Activated CD8-positive, alpha-beta memory T cell treated with anti-CD3 and anti-CD28 coated beads, Interleukin-2, amount 50 U/mL, for 1 hour (primary cell): ENCODE measurements around the gene BIRC2.

ENCODE experiments used
- DNase-seq: peaks from one replicate; pipeline ENCODE4 v3.0.0-alpha.2; 2020; ENCODE audit errors: extremely low read depth

Gene BIRC2

DNA sequence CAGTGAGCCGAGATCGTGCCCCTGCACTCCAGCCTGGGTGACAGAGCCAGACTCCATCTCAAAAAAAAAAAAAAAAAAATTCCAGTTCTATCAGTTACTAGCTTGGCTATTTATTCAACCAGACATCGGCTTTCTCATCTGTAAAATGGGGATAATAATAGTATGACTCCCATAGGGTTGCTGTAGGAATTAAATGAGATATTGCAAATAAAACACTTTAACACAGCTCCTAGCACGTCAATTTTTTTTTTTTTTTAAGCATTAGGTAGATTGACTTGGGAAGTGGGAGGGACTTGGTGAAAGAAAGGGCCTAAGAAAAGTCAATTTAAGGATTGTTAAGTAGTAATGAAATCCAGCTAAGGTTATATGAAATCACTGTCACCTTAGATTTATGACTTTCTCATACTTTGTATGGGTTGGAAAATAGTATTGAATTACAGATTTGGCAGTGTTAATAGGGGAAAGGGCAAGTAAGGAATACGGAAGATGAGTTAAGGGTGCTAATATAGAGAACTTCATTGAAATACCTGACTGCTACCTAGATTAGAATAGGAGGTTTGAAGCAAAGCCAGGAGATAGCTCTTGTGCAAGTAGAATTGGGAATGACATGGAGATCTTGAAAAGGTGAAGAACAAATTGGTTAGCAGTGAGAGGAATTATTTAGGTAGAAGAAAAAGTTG, 28.8 kb downstream of the BIRC2 start:
- DNase-seq = no peak

GRCh38 chr11:102377891-102378290, 30.9 kb downstream of the BIRC2 start:
- DNase-seq = no peak

DNA sequence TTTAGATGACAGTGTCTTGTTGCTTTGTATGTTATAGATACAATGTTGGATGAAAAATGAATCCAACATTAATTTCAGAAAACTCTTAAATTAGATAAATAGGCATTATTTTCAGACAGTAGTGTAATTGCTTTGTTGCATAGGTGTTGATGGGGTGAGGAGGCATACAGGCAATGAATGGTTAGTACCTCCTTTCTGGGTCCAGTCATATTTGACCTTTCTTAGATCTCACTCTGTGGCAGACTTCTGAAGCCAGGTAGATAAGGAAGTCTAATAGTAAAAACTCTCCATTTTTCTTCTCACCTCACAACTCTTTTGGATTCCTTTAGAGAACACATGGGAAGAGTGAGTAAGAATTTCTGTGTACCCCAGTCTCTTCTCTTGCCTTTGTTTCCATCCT, 31.8 kb downstream of the BIRC2 start:
- DNase-seq = no peak

DNA sequence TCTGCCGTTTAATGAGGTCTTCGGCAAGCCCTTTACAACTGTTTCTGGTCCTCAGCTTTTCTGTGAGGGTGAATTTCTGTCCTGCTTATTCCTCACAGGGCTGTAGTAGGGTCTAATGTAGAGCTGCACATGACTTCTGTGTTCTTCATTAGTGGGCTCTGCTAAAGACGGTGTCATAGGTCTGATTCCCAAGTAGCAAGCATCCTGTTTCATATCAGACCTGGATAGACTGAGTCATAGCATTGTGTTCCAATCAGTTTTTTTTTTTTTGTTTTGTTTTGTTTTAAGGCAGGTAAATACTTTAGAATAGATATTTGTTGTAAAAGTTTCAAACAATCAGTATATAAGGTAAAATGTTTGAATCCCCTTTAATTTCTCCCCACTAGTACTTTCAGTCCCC, 35.4 kb downstream of the BIRC2 start:
- DNase-seq = no peak

GRCh38 chr11:102383839-102384238, 36.8 kb downstream of the BIRC2 start:
- no peak for DNase-seq

GRCh38 chr11:102384419-102385079, 37.5 kb downstream of the BIRC2 start:
- no peak for DNase-seq

DNA sequence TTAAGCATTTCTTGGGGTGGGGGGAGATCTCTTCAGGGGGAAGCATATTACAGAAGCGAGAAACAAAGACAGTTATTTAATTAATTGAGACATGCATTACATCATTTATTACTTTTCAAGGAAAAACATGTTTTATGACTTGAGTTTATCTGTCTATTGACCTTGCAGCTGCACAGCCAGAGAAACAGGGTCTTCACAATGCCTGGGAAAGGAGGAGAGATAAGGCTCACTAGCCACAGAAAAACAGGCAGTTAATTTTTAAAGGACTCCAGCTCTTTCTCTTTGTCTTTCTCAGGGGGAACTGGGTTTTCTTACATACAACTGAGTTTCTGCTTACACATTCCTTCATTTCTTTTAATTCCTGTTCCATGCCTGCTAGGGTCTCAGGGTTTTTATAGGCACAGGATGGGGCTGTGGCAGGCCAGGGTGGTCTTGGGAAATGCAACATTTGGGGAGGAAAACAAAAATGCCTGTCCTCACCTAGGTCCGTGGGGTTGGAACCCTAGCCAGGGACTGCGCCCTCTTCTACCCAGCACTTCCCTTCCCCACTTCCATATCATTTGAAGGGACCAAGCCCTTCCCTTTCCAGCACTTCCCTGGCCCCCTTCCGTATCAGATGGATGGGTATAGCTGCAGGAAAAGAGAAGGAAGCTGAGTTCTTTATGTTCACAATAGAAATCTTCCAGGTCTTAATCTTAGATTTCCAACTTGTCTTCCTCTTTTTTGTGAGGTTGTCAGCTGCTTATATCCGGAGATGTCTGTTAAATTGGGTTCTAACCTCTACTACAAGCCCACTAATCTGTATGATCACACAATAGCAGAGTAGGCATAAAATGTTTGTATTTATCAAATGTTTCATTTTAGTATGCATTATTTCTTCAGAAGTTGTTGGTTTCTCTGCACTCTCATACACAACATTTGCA, 38.3 kb downstream of the BIRC2 start:
- DNase-seq = no peak

GRCh38 chr11:102386136-102386734, 39.2 kb downstream of the BIRC2 start:
- DNase-seq = no peak

DNA sequence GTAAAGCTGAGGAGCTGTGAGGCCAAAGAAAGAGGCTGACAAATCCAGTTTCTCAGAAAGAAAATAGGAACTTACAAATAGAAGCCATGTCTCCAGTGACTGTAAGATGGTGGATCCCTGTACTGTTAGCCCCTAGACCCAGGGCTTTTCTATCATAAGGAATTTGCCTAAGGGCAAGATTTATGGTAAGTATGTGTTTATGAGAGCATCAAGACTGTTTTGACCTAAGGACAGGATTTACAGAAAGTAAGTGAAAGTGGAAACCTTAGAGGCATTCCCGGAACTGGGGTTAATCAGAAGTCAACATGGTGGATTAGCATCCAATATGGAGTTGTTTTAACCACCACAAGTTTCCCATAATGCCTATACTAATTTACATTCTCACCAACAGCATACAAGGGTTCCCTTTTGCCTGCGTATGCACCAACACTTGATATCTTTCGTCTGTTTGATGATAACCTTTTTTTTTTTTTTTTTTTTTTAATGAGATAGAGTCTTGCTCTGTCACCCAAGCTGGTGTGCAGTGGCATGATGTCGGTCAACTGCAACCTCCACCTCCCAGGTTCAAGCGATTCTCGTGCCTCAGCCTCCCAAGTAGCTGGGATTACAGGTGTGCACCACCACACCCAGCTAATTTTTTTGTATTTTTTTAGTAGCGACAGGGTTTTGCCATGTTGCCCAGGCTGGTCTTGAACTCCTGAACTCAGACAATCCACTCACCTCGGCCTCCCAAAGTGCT, 40.2 kb downstream of the BIRC2 start:
- DNase-seq = no peak

DNA sequence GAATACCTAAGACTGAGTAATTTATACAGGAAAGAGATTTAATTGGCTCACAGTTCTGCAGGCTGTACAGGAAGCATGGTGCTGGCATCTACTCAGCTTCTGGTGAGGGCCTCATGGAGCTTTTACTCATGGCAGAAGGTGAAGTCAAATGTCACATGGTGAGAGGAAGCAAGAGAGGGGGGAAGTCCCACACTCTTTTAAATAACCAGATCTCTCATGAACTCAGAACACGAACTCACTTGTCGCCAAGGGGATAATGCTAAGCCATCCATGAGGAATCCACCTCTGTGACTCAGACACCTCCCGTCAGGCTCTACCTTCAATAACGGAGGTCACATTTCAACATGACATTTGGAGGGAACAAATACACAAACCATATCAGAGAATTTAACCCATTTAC, 42.2 kb downstream of the BIRC2 start:
- no peak for DNase-seq

GRCh38 chr11:102390667-102391465, 43.9 kb downstream of the BIRC2 start:
- no peak for DNase-seq

DNA sequence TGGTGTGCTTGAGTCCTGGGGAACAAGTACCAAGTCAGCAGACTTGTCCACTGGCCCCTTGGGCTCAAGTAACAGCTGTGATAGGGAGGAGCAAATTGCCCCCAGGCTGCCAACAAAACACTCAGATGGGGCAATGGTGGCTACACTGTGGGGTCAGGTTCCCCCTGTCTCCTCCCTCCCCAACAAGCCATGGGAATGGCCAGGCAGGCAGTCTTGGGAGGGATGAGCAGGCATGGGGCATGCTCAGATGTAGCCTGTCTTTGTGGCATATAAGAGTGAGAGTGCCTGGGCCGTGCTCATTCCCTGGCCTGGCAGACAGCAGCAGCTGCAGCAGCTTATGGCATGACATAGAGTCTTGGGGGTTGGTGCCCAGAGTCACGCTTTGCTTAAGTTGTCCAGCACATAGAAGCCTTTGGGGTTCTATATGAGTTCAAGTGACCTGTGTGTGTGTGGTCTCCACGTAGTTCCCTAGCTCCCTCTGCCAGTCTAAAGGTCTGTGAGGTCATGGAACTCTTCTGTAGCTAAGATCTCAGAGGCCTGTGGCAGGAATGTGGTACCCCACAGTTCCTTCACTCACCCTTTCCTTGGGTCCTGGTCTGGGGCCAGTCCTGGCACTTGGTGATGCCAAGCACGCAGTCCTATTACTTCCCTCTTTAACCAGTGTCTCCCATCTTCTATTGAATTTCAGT, 44.7 kb downstream of the BIRC2 start:
- no peak for DNase-seq

DNA sequence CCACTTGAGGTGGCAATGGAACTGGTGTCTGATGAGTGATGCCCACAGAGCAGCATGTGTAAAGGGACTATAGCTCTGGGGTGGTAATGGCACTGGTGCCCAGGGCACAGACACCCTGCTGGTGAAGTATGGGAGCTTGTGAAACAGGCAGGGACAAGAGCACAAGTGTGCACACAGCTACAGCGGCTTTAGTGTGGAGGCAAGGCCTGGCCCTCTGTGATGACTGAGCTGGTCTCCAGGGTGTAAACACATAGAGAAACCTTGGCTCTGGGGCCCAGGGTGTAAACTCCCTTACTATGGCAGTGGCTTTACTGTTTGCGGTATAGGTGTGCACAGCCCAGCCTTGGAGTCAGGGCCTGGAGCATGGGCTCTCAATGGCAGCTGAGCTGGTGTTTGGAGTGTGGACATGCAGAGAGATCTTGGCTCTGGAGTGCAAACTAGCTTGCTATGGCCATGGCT, 46.3 kb downstream of the BIRC2 start:
- no peak for DNase-seq

DNA sequence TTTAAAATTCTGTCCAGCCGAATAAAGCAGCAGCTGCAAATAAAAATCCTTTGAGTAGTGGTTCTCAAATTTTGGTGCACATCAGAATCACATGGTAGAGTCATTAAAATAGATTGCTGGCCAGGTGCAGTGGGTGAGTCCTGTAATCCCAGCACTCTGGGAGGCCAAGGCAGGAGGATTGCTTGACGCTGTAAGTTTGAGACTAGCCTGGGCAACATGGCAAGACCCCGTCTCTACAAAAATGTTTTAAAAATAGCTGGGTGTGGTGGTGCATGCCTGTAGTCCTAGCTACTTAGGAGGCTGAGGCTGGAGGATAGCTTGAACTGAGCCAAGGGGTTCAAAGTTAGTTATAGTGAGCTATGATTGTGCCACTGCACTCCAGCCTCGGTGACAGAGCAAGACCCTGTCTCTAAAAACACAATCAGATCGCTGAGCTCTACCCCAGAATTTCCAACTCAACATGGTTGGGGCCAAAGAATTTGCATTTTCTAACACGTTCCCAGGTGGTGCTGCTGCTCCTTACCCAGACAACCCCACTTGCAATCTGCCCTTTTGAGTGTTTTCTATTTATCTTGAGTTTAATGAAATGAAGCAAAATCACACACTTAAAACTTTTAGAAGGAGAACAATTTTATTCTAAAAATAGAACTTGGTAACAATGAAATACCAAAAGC, 48.8 kb downstream of the BIRC2 start:
- no peak for DNase-seq

GRCh38 chr11:102396708-102397563, 49.9 kb downstream of the BIRC2 start:
- no peak for DNase-seq

DNA sequence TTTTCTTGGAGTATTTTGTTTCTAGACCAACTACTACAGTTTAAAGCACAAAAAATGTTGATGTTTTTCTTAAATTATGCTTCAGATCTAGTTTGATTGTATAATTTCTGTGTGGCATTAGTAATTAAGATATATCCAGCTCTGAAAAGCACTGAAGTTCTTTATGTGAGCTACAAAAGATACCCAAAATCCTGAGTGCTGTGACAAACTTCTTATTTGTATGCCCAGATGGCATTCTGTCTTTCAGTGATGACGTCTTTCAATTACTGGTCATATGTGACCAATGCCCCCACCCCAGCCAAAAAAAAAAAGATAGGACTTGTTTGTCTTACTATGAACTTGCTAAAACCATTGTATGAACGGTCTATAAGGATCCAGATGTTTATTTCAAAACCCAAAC, 51.3 kb downstream of the BIRC2 start:
- no peak for DNase-seq

DNA sequence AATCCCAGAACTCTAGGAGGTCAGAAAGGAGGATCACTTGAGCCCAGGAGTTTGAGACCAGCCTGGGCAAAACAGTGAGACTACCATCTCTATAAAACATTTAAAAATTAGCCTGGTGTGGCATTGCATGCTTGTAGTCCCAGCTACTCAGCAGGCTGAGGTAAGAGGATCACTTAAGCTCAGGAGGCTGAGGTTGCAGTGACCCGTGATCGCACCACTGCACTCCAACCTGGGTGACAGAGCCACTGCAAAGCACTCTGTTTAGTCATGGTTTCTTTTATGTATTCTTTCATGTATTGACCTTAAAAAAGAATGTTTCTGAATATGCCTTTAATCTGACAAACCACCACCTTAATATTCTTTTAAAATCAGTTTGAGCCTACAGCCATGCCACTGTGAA, 52.2 kb downstream of the BIRC2 start:
- DNase-seq = no peak

GRCh38 chr11:102400603-102401002, 53.6 kb downstream of the BIRC2 start:
- DNase-seq = no peak
